ENCODE data around the gene TMEM209.

DNA sequence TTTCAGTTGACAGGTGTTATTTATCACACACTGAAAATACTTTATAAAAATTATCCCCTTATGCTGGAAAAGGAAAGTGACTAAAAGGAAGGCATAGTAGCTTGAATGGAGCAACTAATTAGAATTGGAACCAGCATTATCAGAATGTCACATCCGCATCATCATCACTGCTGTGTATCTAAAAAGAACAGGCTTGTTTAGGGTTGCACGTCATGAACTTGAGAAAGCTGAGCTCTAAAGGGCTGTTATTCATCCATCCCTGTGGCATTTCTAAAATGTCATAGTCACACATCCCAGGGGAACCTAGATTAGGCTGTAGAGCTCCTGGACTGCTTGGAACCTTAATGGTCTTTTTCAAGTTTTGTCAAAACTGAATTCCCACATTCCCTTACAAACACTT lies 80.5 kb downstream of the TMEM209 start:
- TF ChIP-seq, protein P1, sequence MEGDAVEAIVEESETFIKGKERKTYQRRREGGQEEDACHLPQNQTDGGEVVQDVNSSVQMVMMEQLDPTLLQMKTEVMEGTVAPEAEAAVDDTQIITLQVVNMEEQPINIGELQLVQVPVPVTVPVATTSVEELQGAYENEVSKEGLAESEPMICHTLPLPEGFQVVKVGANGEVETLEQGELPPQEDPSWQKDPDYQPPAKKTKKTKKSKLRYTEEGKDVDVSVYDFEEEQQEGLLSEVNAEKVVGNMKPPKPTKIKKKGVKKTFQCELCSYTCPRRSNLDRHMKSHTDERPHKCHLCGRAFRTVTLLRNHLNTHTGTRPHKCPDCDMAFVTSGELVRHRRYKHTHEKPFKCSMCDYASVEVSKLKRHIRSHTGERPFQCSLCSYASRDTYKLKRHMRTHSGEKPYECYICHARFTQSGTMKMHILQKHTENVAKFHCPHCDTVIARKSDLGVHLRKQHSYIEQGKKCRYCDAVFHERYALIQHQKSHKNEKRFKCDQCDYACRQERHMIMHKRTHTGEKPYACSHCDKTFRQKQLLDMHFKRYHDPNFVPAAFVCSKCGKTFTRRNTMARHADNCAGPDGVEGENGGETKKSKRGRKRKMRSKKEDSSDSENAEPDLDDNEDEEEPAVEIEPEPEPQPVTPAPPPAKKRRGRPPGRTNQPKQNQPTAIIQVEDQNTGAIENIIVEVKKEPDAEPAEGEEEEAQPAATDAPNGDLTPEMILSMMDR (IDR thresholded peaks at IDR 0.05) = no peak
- TF ChIP-seq, protein P2, sequence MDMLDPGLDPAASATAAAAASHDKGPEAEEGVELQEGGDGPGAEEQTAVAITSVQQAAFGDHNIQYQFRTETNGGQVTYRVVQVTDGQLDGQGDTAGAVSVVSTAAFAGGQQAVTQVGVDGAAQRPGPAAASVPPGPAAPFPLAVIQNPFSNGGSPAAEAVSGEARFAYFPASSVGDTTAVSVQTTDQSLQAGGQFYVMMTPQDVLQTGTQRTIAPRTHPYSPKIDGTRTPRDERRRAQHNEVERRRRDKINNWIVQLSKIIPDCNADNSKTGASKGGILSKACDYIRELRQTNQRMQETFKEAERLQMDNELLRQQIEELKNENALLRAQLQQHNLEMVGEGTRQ (CRISPR knock-in tag; IDR thresholded peaks at IDR 0.05) = no peak
- TF ChIP-seq, protein P3, sequence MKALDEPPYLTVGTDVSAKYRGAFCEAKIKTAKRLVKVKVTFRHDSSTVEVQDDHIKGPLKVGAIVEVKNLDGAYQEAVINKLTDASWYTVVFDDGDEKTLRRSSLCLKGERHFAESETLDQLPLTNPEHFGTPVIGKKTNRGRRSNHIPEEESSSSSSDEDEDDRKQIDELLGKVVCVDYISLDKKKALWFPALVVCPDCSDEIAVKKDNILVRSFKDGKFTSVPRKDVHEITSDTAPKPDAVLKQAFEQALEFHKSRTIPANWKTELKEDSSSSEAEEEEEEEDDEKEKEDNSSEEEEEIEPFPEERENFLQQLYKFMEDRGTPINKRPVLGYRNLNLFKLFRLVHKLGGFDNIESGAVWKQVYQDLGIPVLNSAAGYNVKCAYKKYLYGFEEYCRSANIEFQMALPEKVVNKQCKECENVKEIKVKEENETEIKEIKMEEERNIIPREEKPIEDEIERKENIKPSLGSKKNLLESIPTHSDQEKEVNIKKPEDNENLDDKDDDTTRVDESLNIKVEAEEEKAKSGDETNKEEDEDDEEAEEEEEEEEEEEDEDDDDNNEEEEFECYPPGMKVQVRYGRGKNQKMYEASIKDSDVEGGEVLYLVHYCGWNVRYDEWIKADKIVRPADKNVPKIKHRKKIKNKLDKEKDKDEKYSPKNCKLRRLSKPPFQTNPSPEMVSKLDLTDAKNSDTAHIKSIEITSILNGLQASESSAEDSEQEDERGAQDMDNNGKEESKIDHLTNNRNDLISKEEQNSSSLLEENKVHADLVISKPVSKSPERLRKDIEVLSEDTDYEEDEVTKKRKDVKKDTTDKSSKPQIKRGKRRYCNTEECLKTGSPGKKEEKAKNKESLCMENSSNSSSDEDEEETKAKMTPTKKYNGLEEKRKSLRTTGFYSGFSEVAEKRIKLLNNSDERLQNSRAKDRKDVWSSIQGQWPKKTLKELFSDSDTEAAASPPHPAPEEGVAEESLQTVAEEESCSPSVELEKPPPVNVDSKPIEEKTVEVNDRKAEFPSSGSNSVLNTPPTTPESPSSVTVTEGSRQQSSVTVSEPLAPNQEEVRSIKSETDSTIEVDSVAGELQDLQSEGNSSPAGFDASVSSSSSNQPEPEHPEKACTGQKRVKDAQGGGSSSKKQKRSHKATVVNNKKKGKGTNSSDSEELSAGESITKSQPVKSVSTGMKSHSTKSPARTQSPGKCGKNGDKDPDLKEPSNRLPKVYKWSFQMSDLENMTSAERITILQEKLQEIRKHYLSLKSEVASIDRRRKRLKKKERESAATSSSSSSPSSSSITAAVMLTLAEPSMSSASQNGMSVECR (CRISPR knock-in tag; IDR thresholded peaks at IDR 0.05; ENCODE audit: borderline replicate concordance) = no peak
- TF ChIP-seq NFE2L1 (CRISPR knock-in tag; IDR thresholded peaks at IDR 0.05) (no peak), RELA (CRISPR knock-in tag; IDR thresholded peaks at IDR 0.05; ENCODE audit: borderline replicate concordance) (no peak), CREB1 (CRISPR knock-in tag; IDR thresholded peaks at IDR 0.05) (no peak), FOXK1 (CRISPR knock-in tag; IDR thresholded peaks at IDR 0.05) (no peak), GABPB1 (CRISPR knock-in tag; IDR thresholded peaks at IDR 0.05) (no peak)
- TF ChIP-seq, protein P4, sequence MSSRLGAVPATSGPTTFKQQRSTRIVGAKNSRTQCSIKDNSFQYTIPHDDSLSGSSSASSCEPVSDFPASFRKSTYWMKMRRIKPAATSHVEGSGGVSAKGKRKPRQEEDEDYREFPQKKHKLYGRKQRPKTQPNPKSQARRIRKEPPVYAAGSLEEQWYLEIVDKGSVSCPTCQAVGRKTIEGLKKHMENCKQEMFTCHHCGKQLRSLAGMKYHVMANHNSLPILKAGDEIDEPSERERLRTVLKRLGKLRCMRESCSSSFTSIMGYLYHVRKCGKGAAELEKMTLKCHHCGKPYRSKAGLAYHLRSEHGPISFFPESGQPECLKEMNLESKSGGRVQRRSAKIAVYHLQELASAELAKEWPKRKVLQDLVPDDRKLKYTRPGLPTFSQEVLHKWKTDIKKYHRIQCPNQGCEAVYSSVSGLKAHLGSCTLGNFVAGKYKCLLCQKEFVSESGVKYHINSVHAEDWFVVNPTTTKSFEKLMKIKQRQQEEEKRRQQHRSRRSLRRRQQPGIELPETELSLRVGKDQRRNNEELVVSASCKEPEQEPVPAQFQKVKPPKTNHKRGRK (CRISPR knock-in tag; IDR thresholded peaks at IDR 0.05; ENCODE audit: borderline replicate concordance) = no peak
- TF ChIP-seq, protein P5, sequence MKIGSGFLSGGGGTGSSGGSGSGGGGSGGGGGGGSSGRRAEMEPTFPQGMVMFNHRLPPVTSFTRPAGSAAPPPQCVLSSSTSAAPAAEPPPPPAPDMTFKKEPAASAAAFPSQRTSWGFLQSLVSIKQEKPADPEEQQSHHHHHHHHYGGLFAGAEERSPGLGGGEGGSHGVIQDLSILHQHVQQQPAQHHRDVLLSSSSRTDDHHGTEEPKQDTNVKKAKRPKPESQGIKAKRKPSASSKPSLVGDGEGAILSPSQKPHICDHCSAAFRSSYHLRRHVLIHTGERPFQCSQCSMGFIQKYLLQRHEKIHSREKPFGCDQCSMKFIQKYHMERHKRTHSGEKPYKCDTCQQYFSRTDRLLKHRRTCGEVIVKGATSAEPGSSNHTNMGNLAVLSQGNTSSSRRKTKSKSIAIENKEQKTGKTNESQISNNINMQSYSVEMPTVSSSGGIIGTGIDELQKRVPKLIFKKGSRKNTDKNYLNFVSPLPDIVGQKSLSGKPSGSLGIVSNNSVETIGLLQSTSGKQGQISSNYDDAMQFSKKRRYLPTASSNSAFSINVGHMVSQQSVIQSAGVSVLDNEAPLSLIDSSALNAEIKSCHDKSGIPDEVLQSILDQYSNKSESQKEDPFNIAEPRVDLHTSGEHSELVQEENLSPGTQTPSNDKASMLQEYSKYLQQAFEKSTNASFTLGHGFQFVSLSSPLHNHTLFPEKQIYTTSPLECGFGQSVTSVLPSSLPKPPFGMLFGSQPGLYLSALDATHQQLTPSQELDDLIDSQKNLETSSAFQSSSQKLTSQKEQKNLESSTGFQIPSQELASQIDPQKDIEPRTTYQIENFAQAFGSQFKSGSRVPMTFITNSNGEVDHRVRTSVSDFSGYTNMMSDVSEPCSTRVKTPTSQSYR (CRISPR knock-in tag; IDR thresholded peaks at IDR 0.05) = no peak
- TF ChIP-seq, protein P6, sequence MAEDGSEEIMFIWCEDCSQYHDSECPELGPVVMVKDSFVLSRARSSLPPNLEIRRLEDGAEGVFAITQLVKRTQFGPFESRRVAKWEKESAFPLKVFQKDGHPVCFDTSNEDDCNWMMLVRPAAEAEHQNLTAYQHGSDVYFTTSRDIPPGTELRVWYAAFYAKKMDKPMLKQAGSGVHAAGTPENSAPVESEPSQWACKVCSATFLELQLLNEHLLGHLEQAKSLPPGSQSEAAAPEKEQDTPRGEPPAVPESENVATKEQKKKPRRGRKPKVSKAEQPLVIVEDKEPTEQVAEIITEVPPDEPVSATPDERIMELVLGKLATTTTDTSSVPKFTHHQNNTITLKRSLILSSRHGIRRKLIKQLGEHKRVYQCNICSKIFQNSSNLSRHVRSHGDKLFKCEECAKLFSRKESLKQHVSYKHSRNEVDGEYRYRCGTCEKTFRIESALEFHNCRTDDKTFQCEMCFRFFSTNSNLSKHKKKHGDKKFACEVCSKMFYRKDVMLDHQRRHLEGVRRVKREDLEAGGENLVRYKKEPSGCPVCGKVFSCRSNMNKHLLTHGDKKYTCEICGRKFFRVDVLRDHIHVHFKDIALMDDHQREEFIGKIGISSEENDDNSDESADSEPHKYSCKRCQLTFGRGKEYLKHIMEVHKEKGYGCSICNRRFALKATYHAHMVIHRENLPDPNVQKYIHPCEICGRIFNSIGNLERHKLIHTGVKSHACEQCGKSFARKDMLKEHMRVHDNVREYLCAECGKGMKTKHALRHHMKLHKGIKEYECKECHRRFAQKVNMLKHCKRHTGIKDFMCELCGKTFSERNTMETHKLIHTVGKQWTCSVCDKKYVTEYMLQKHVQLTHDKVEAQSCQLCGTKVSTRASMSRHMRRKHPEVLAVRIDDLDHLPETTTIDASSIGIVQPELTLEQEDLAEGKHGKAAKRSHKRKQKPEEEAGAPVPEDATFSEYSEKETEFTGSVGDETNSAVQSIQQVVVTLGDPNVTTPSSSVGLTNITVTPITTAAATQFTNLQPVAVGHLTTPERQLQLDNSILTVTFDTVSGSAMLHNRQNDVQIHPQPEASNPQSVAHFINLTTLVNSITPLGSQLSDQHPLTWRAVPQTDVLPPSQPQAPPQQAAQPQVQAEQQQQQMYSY (CRISPR knock-in tag; IDR thresholded peaks at IDR 0.05) = no peak
- TF ChIP-seq, protein P7, sequence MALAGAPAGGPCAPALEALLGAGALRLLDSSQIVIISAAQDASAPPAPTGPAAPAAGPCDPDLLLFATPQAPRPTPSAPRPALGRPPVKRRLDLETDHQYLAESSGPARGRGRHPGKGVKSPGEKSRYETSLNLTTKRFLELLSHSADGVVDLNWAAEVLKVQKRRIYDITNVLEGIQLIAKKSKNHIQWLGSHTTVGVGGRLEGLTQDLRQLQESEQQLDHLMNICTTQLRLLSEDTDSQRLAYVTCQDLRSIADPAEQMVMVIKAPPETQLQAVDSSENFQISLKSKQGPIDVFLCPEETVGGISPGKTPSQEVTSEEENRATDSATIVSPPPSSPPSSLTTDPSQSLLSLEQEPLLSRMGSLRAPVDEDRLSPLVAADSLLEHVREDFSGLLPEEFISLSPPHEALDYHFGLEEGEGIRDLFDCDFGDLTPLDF (CRISPR knock-in tag; IDR thresholded peaks at IDR 0.05) = no peak
- TF ChIP-seq, protein P8, sequence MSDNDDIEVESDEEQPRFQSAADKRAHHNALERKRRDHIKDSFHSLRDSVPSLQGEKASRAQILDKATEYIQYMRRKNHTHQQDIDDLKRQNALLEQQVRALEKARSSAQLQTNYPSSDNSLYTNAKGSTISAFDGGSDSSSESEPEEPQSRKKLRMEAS (CRISPR knock-in tag; IDR thresholded peaks at IDR 0.05) = no peak
